IPS-18c (cell line): ENCODE measurements around the gene CYP1B1.
"Not testable (repeated sequence)": the region's sequence is repeated elsewhere in the genome, so short reads cannot be mapped to it uniquely, and the experiment has no call there.

Experiments used
- H3K4me3 ChIP-seq: 2 replicates; pipeline ENCODE4 v1.7.0; 2013; ENCODE audit warnings: low read depth, mild to moderate bottlenecking, low read length, moderate library complexity; ENCODE audit not compliant: insufficient read depth
- H3K9me3 ChIP-seq: one replicate; pipeline ENCODE4 v1.6.1; 2013; ENCODE audit warnings: mild to moderate bottlenecking, low read length, moderate library complexity; ENCODE audit not compliant: control insufficient read depth, insufficient read depth

CYP1B1 gene

GRCh38 chr2:38075507-38076151 is at the start of gene CYP1B1:
TSS of gene CYP1B1 (minus strand) at chr2:38076151. CDS start at chr2:38075388, 763 bp downstream.
- H3K4me3 ChIP-seq: peak within 1 kb of the TSS; percentile 52
- no peaks in the 10 kb centered on the region for H3K9me3 ChIP-seq

GRCh38 chr2:38125007-38125406 is 49.1 kb upstream of the CYP1B1 start:
- Histone ChIP-seq H3K9me3 (peaks cover 2% of the 10 kb centered on the region), H3K4me3 (no peak overlapping the region)

GRCh38 chr2:38123911-38124310 is 48.0 kb upstream of the CYP1B1 start:
- H3K4me3 ChIP-seq: no peak overlapping the region
- H3K9me3 ChIP-seq: no peaks in the 10 kb centered on the region

DNA sequence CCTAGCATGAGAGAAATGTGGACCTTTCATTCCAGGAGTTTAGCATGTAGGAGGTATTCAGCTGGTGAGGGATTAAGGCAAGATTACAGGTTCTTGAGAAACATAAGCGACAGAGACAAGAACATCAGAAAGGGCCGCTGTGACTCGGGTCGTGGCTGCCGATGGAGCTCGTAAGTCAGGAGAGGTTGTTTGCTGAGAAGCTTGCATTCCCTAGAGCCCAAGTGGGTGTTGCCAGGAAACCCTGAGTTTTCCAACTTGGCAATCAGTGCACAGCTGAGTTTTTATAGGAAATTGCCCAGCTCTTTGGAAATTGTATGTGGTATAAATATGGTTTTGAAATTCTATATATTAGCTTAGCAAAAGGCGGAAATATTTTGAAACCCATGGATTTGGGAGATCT is 46.4 kb upstream of the CYP1B1 start:
- H3K9me3 ChIP-seq: no peaks in the 10 kb centered on the region
- H3K4me3 ChIP-seq: no peak overlapping the region

- Histone ChIP-seq H3K4me3 (no peak overlapping the region), H3K9me3 (no peaks in the 10 kb centered on the region)
Observed at GRCh38 chr2:38121481-38121880, 45.5 kb upstream of the CYP1B1 start.

- no peak overlapping the region for H3K4me3 ChIP-seq
- H3K9me3 ChIP-seq: no peaks in the 10 kb centered on the region
Observed at GRCh38 chr2:38120829-38121228, 44.9 kb upstream of the CYP1B1 start.

DNA sequence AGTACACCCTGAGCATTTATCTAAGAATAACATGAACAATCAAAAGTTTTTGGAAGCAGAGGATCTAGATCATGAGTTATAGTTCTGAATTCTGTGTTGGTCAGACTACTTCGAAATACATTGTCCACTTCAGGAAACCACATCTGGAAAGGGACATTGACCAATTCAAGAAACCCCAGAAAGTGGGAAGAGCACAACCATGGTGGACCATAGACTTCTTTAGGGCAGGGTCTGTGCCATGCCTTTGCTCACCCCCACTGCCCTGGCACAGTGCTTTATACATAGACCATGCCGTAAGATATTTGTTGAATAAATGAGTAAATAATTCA is 44.3 kb upstream of the CYP1B1 start:
- Histone ChIP-seq H3K9me3 (no peaks in the 10 kb centered on the region), H3K4me3 (no peak overlapping the region)

- H3K4me3 ChIP-seq: no peak overlapping the region
- no peaks in the 10 kb centered on the region for H3K9me3 ChIP-seq
Observed at GRCh38 chr2:38116762-38117161, 40.8 kb upstream of the CYP1B1 start.

DNA sequence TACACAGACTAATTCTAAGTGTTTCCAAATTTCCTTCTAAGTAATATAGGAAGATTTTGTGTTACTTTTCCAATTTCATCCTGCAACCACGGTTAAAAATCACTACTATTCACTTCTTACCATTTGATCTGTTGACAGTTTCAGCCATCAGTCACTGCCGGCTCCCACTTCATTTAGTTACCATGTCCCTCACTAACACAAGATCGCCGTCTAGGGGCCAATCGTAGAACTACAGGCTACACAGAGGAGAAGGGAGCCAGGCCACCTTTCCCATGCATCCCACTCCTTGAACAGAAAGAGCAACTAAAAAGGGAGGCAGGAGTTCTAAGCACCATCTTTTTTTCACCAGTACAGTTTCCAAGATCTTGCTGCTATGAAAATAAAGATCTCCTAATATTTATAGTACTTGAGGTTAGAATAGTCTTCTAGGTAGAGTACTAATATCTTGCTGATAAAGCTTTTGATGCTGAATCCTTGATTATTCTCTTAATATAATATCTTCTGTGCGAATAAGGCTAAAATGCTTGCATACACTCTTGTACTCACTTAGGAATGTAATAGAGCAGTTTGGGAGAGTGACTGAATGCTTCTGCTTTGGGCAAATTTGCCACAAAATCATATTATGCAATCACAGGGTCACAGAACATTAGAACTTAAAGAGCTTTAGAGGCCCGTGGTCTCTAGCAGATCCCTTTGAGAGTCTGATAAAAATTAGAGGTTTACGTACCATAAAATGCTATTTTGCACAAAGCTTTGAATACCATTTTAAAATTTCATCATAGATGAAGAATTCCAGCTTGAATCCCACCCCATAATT is 39.5 kb upstream of the CYP1B1 start:
- H3K4me3 ChIP-seq: no peak overlapping the region
- no peaks in the 10 kb centered on the region for H3K9me3 ChIP-seq

GRCh38 chr2:38113981-38114708 is 38.2 kb upstream of the CYP1B1 start:
- Histone ChIP-seq H3K9me3 (no peaks in the 10 kb centered on the region), H3K4me3 (no peak overlapping the region)

- no peaks in the 10 kb centered on the region for H3K9me3 ChIP-seq
- no peak overlapping the region for H3K4me3 ChIP-seq
Observed at GRCh38 chr2:38113051-38113450, 37.1 kb upstream of the CYP1B1 start.

DNA sequence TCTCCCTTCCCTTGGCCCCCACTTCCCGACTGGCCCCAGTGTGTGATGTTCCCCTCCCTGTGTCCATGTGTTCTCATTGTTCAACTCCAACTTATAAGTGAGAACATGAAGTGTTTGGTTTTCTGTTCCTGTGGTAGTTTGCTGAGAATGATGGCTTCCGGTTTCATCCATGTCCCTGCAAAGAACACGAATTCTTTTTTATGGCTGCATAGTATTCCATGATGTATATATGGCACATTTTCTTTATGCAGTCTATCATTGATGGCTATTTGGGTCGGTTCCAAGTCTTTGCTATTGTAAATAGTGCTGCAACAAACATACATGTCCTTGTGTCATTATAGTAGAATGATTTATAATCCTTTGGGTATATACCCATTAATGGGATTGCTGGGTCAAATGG is 35.4 kb upstream of the CYP1B1 start:
- H3K4me3 ChIP-seq, H3K9me3 ChIP-seq: not testable (repeated sequence)

DNA sequence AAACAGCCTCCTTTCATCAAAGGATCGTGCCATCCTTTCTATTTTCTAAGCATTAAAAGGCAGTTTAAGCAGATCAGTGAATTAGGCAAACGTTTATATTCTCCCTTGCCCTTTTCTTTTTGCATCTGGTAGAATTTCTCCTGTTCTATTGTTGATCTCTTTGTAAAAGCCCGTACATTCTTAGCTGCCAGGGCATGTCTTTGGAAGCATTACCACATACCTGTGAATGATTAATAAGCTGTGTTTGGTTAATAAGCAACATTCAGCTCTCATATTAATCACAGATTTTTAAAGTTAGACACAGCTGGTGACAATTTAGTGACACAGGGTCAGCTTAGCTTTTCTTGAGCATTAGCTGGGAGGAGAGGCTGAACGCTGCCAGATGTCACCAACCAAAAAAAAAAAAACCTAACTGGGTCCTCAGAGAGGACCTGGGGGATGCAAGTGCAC is 33.8 kb upstream of the CYP1B1 start:
- no peak overlapping the region for H3K4me3 ChIP-seq
- H3K9me3 ChIP-seq: no peaks in the 10 kb centered on the region

DNA sequence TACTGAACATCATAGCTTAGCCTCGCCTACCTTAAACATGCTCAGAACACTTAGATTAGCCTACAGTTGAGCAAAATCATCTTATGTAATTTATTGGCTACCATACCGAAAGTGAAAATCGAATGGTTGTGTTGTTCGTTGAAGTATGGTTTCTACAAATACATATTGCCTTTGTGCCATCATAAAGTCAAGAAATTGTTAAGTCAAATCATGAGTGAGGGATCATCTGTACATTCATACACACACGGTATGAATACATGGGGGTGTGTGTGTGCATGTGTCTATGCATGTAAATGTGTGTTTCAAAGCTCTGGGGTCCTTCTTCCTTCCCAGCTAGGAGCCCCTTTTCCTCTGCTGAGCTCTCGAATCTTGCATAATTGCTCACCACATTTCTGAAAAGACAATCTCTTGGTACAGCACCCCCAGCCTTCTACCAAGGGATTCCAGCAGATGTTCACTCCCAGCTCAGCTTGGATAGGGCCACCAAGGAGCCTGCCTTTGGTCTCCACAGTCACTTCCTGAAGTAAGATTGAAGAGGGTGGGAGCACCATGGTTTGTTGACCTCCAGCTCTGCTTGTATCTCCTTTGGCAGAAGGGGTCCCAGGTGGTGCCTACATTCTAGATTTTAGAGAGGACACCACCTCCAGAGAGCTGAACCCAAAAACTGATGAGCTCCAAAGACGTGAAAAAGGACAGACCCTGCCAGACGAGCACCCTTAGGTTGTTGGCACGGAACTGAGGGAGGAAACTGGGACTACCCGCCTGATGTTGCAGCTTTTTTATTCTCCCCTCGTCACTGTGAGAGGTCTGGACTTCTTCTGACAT is 33.2 kb upstream of the CYP1B1 start:
- Histone ChIP-seq H3K9me3 (no peaks in the 10 kb centered on the region), H3K4me3 (no peak overlapping the region)

DNA sequence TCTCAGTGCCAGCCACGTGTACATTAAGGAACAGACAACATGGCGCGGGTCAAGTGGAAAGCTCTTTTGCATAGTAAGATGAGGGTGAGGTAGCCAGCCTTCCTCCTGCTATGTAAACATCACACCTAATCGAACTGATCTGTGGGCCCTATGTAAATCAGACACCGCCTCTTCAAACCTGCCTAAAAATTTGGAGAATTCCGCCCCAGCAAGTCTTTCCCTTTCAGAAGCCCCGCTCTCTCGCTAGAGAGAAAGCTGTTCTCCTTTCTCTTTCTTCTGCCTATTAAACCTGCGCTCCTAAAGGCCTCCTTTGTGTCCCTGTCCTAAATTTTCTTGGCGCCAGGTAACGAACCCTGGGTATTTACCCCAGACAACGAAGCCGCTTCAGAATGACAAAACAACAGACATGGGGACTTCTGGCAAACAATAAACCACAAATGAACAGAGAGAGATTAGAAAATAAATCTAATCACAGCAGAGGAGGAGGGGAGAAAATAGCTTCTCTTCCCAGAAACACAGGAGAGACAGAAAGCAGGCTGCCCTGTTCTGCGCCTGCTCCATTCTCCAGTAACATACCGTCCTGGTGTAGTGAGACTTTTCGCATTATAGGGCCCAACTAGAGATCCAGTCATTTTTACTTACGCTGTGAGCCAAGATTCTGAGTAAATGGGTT is 31.9 kb upstream of the CYP1B1 start:
- no peak overlapping the region for H3K4me3 ChIP-seq
- H3K9me3 ChIP-seq: no peaks in the 10 kb centered on the region

DNA sequence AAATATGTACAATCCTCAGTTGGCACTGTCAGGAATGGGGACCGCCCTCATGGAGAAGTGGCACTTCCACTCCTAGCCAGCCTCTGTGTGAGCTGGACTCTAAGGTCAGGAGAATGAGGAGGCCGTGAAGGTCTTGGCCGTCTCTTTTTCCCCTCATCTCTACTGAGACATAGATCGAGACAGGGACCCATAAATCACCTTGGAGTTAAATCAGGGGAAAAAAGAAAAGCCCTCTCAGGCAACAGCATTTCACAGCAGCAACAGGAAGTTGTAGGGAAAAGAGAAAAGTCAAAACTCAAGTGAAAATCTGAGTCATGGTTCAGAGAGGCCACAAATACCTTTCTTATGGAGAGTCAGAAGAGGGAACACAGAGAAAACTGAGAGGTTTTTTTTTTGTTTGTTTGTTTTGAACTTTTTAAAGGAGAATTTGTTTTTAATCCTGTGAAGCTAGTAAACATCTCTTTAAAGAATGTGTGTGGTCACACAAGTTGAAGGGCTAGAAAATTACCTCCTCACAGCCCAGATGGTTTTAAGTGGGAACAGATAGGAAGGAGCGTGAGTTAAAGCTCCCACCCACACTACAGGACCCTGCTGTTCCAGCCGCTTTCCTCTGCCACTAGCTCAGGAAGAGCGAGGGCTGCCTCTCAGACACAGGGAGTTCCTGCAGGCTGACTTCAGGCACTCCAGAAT is 30.6 kb upstream of the CYP1B1 start:
- Histone ChIP-seq H3K4me3 (no peak overlapping the region), H3K9me3 (no peaks in the 10 kb centered on the region)
